ENCODE data around the gene CCDC185.

The CCDC185 gene

GRCh38 chr1:223405507-223405906, 12.3 kb downstream of the CCDC185 start:
- no peak for DNase-seq (ENCODE audit: low read depth)
- TF ChIP-seq, protein P1, sequence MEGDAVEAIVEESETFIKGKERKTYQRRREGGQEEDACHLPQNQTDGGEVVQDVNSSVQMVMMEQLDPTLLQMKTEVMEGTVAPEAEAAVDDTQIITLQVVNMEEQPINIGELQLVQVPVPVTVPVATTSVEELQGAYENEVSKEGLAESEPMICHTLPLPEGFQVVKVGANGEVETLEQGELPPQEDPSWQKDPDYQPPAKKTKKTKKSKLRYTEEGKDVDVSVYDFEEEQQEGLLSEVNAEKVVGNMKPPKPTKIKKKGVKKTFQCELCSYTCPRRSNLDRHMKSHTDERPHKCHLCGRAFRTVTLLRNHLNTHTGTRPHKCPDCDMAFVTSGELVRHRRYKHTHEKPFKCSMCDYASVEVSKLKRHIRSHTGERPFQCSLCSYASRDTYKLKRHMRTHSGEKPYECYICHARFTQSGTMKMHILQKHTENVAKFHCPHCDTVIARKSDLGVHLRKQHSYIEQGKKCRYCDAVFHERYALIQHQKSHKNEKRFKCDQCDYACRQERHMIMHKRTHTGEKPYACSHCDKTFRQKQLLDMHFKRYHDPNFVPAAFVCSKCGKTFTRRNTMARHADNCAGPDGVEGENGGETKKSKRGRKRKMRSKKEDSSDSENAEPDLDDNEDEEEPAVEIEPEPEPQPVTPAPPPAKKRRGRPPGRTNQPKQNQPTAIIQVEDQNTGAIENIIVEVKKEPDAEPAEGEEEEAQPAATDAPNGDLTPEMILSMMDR (IDR thresholded peaks at IDR 0.05; ENCODE audit: control insufficient read depth, extremely low read depth, insufficient read depth): no peak
- no peak overlapping the region for H3K4me3 ChIP-seq (ENCODE audit: low read depth, low read length)

- DNase-seq (ENCODE audit: low read depth): no peak
- TF ChIP-seq, protein P1 (IDR thresholded peaks at IDR 0.05; ENCODE audit: control insufficient read depth, extremely low read depth, insufficient read depth): no peak
Observed at GRCh38 chr1:223410036-223410435, 16.8 kb downstream of the CCDC185 start.

DNA sequence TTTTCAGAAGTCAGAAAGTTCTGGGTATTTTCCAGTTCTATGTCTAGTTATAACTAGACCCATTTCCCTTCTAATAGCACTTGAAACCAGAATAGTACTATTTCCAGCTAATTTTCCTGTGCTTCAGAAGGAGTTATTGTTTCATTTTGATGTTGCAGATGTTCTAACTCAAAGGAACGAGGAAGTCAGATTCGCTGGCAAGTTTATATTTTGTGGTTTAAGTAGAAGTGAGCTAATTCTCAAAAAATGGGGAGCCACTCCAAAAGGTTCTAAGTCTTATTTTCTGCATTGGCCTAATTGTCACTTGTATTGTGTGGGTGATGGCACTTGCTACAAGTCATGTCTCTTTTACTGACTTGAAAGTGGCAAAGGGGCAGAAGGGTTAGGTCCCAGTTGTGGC, 18.1 kb downstream of the CCDC185 start:
- no peak overlapping the region for H3K4me3 ChIP-seq (ENCODE audit: low read depth, low read length)
- DNase-seq (ENCODE audit: low read depth): no peak
- TF ChIP-seq, protein P1 (IDR thresholded peaks at IDR 0.05; ENCODE audit: control insufficient read depth, extremely low read depth, insufficient read depth): no peak

More at GRCh38 chr1:223410036-223410435, 16.8 kb downstream of the CCDC185 start:
- H3K4me3 ChIP-seq (ENCODE audit: low read depth, low read length): no peak overlapping the region

DNA sequence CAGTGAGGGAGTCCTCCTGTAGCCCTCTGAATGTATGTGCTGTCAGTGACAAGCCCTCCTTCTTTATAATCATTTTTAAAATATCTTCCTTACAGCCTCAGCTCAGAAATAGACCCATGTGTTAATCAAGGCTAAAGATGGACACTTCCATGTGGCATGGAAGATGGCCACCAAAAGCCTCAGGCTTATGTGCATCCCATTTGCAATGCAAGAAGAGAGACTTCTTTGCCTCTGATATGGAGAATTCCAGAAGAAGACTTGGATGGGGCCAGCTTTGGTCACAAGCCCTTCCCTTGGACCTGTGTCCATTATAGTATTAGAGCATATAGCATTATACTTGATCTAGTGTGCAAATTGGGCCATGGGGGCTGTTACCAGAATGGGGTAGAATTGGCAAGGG, 18.5 kb downstream of the CCDC185 start:
- no peak for DNase-seq (ENCODE audit: low read depth)
- TF ChIP-seq, protein P1 (IDR thresholded peaks at IDR 0.05; ENCODE audit: control insufficient read depth, extremely low read depth, insufficient read depth): no peak
- no peak overlapping the region for H3K4me3 ChIP-seq (ENCODE audit: low read depth, low read length)

DNA sequence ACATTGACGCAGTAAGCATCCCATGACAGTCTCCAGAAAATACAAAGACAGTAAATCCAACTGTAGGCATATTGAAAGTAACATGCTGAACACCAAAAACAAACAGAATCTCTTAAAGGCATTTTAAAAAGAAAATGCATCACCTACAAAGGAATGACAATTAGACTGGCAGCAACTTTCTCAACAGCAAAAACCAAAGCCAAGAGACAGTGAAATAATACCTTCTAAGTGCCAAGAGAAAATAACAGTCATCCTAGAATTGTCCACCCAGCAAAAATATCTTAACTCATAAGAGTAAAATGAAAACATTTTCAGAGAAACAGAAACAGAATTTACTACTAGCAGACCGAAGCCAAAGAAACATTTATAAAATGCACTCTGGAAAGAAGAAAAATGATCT, 20.0 kb downstream of the CCDC185 start:
- TF ChIP-seq, protein P1 (IDR thresholded peaks at IDR 0.05; ENCODE audit: control insufficient read depth, extremely low read depth, insufficient read depth): no peak
- DNase-seq (ENCODE audit: low read depth): no peak
- no peak overlapping the region for H3K4me3 ChIP-seq (ENCODE audit: low read depth, low read length)

DNA sequence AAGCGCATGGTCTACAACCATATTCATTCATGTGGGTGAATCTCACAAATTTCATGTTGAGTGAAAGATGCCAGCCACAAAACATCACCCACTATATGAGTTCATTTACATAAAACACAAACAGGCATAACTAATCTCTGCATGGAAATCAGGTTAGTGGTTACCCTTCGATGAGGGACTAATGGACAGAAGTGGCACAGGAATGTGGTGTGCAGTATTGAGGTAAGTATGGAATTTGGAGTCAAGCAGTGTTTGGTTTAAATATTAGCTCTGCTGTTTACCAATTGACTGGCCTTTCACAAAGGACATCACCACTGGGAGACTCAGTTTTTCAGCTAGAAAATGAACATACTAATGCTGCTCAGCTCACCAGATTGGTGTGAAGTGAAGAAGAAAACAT, 24.2 kb downstream of the CCDC185 start:
- TF ChIP-seq, protein P1 (IDR thresholded peaks at IDR 0.05; ENCODE audit: control insufficient read depth, extremely low read depth, insufficient read depth): no peak
- no peak for DNase-seq (ENCODE audit: low read depth)

GRCh38 chr1:223417903-223418663, 24.9 kb downstream of the CCDC185 start:
- H3K4me3 ChIP-seq (ENCODE audit: low read depth, low read length): no peak overlapping the region
- TF ChIP-seq, protein P1 (IDR thresholded peaks at IDR 0.05; ENCODE audit: control insufficient read depth, extremely low read depth, insufficient read depth): no peak
- no peak for DNase-seq (ENCODE audit: low read depth)

More for the DNA sequence above, 24.2 kb downstream of the CCDC185 start:
- H3K4me3 ChIP-seq (ENCODE audit: low read depth, low read length): no peak overlapping the region

Measured in LNCaP clone FGC (cell line).